Activated naive CD4-positive, alpha-beta T cell treated with anti-CD3 and anti-CD28 coated beads for 36 hours (primary cell): Measurements from ENCODE around the gene NFYA. TPM values are rescaled to one million over a fixed set of nuclear protein-coding genes. Genes with fewer than 3 reads are reported as not detected.

Experiments used
- CTCF ChIA-PET: fragments of 350-600 bp; sonication (Branson Sonifier 250); formaldehyde crosslinking; loops from one replicate; lab custom pipeline; 2021; ENCODE audit warnings: antibody characterized with exemption; lab: Charles Lee
- DNase-seq: peaks from one replicate; pipeline ENCODE4 v3.0.0-alpha.2; 2020
- H3K27ac Mint-ChIP-seq: one replicate; pipeline ENCODE4 v1.8.0; 2021; ENCODE audit warnings: mild to moderate bottlenecking, mixed read lengths
- H3K27me3 Mint-ChIP-seq: one replicate; pipeline ENCODE4 v1.8.0; 2021; ENCODE audit warnings: low read depth, mixed read lengths
- H3K36me3 Mint-ChIP-seq: one replicate; pipeline ENCODE4 v1.8.0; 2021; ENCODE audit warnings: low read depth, mixed read lengths
- H3K4me1 Mint-ChIP-seq: one replicate; pipeline ENCODE4 v1.8.0; 2021; ENCODE audit warnings: low read depth, mixed read lengths
- H3K4me3 Mint-ChIP-seq: one replicate; pipeline ENCODE4 v1.8.0; 2021; ENCODE audit warnings: mild to moderate bottlenecking, moderate library complexity, mixed read lengths
- H3K9me3 Mint-ChIP-seq: one replicate; pipeline ENCODE4 v1.8.0; 2021; ENCODE audit warnings: mixed read lengths
- intact Hi-C: fragments of 100-400 bp; cut with micrococcal nuclease; formaldehyde crosslinking; loops from one replicate; pipeline ENCODE4 v1.15.1; 2023
- total RNA-seq, 2 experiments: library from RNA; stranded (reverse); gene quantifications; one replicate each; pipeline ENCODE4 v1.2.3, GENCODE V29; 2021

Gene NFYA
- total RNA-seq, 2 experiments from 2014 or later = 38.0 to 38.7 TPM

- no peaks in the 10 kb centered on the region for H3K27me3 Mint-ChIP-seq
- peaks cover 15% of the 10 kb centered on the region for H3K36me3 Mint-ChIP-seq
- no peaks in the 10 kb centered on the region for H3K4me1 Mint-ChIP-seq
- no peaks in the 10 kb centered on the region for H3K9me3 Mint-ChIP-seq
- intact Hi-C loops = no loop called here
- CTCF ChIA-PET = no interaction called here
- no peak overlapping the region for H3K27ac Mint-ChIP-seq
- no peak overlapping the region for H3K4me3 Mint-ChIP-seq
- DNase-seq = no peak
These were observed 62.5 kb downstream of the NFYA start for GRCh38 chr6:41135062-41135832.

- CTCF ChIA-PET = no interaction called here
- Mint-ChIP-seq H3K9me3 (no peaks in the 10 kb centered on the region), H3K36me3 (peaks cover 13% of the 10 kb centered on the region), H3K27me3 (no peaks in the 10 kb centered on the region), H3K4me3 (no peak overlapping the region), H3K4me1 (no peaks in the 10 kb centered on the region), H3K27ac (no peak overlapping the region)
- no peak for DNase-seq
- intact Hi-C loops = no loop called here
These were observed 64.1 kb downstream of the NFYA start for GRCh38 chr6:41136911-41137310.

GRCh38 chr6:41147917-41148316 is 75.1 kb downstream of the NFYA start:
- intact Hi-C loops = loop anchor here (5.0 kb wide), 1 partner anchor 46 kb away; no protein-coding TSS in a partner anchor
- Mint-ChIP-seq H3K36me3 (peaks cover 11% of the 10 kb centered on the region), H3K4me3 (no peak overlapping the region), H3K9me3 (no peaks in the 10 kb centered on the region), H3K27me3 (no peaks in the 10 kb centered on the region), H3K27ac (no peak overlapping the region), H3K4me1 (peaks cover 10% of the 10 kb centered on the region)
- CTCF ChIA-PET = interaction anchor here (0.6 kb wide), 1 partner anchor 196 kb away, joined by 3 read pairs; no protein-coding TSS in a partner anchor
- DNase-seq = no peak

Other genes starting within 250 kb of the NFYA start
- gene UNC5CL, start 33.8 kb upstream of the NFYA start, total RNA-seq = 1 to 10 TPM; 2.3 to 3.0 TPM
- not detected for gene TSPO2, start 30.5 kb upstream of the NFYA start, total RNA-seq
- gene APOBEC2, start 19.8 kb upstream of the NFYA start, total RNA-seq = not detected
- 10 to 100 TPM; 59.0 to 60.8 TPM for gene OARD1, start 618 bp upstream of the NFYA start, total RNA-seq
- gene TREML1, start 81.4 kb downstream of the NFYA start, total RNA-seq = not detected
- not detected for gene TREM2, start 90.1 kb downstream of the NFYA start, total RNA-seq
- 10 to 100 TPM; 12.1 to 12.2 TPM for gene TREML2, start 128.2 kb downstream of the NFYA start, total RNA-seq
- not detected for gene TREML4, start 155.4 kb downstream of the NFYA start, total RNA-seq
- 1 to 10 TPM; 4.3 to 4.5 TPM for gene TREM1, start 213.7 kb downstream of the NFYA start, total RNA-seq